Endometrial microvascular endothelial cells (primary cell): ENCODE measurements around the gene TBX1. TPM values are rescaled to one million over a fixed set of nuclear protein-coding genes. Genes with fewer than 3 reads are reported as not detected.
"Not testable (repeated sequence)": the region's sequence is repeated elsewhere in the genome, so short reads cannot be mapped to it uniquely, and the experiment has no call there.

Source experiments
- in situ Hi-C: cut with HindIII; loops from 2 replicates; pipeline ENCODE4 v1.10.0; 2017; ENCODE audit warnings: low sequenced_read_pairs, low pct_unique_long_range_greater_than_20kb; ENCODE audit errors: inconsistent ontology term
- total RNA-seq: library from RNA; depleted of rRNA; stranded (reverse); fragments of >200 nt; gene quantifications from one replicate; pipeline ENCODE4 v1.2.3, GENCODE V29; 2015; ENCODE audit errors: inconsistent ontology term

The TBX1 gene
- total RNA-seq, 1 donor from 2014 or later, result not detected

DNA sequence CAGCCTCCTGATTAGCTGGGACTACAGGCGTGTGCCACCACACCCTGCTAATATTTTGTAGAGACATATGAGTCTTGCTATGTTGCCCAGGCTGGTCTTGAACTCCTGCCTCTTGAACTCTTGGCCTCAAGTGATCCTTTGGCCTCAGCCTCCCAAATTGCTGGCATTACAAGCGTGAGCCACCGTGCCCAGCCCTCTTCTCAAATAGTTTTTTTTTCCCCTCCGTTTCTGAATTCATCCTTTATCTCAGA lies 11.8 kb downstream of the TBX1 start:
- in situ Hi-C loops, result loop anchor here (25.0 kb wide), 1 partner anchor 340 kb away; the partner anchor contains the start of genes RANBP1 and TRMT2A

DNA sequence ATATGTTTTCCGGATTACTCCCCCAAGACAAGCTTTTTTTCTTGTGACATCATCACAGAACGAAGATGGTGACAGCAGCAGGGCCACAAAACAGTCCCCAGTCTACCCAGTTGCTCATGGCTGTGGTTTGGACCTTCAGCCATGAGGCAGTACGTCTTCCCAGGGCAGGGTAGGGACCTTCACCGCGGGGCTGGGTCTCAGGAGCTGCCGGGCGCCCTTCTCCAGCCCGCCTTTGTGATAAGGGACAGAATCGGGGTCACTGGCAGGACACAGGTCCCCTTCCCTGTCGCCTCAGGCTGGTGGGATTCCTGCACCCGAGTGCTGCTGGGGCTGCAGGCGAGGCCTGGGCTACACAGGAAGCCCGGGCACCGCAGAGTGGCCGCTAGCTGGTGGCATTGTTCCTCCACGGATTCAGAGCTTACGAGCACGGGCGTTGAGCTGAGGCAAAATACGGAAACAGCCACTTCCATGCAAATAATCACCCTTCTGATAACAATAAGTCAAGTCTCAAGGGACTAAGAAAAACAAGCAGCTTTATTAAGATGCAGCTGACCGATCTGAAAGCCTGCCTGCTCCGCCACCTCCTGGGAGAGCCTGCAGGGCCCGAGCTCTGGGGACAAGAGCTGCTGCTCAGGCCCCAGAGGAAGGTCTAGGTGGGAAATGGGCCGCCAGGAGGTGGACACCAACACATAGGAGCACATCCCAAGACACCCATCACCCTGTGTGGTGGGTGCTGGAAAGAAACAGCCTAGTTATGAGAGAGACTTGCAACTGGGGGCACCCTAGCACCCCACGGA lies 12.3 kb downstream of the TBX1 start:
- in situ Hi-C loops, result loop anchor here (25.0 kb wide), 1 partner anchor 339 kb away; the partner anchor contains the start of genes RANBP1 and TRMT2A

DNA sequence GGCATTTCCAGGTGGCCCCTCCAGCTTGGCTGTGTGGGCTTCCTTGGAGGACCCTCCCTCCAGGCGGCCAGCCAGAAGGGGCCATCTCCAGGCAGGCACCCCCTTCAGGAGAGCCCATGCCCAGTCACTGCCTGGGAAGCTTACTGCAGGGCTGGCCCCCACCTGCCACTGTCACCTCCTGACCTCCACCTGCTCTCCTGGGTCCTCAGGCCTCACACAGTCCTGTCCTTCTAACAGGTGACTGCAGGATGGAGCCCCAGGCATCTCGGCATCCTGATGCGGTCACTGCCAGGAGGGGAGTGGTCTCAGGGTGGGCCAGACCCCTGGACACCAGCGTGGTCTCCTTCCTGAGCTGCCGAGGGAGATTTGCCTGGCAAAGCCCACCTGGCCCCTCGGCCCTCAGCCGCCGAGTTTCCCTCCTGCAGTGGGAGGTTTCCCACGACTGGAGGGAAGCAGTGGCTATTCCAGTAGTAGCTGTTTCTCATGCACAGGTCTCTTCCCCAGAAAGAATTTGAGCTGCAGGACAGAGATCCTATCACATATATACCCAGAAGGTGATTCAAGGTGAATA lies 13.0 kb downstream of the TBX1 start:
- in situ Hi-C loops, result loop anchor here (25.0 kb wide), 1 partner anchor 339 kb away; the partner anchor contains the start of genes RANBP1 and TRMT2A

DNA sequence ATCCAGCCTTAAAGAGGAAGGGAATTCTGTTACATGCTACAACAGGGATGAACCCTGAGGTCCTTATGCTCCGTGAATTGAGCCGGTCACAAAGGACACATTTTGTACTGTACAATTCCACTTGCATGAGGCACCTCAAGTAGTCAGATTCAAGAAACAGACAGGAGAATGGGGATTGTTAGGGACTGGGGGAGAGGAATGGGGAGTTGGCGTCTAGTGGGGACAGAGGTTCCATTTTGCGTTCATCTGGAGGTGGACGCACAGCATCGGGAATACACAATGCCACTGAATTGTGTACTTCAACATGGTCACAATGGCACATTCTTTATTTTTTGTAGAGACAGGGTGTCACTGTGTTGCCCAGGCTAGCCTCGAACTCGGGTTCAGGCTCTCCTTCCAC lies 14.1 kb downstream of the TBX1 start:
- in situ Hi-C loops, result loop anchor here (25.0 kb wide), 1 partner anchor 338 kb away; the partner anchor contains the start of genes RANBP1 and TRMT2A

DNA sequence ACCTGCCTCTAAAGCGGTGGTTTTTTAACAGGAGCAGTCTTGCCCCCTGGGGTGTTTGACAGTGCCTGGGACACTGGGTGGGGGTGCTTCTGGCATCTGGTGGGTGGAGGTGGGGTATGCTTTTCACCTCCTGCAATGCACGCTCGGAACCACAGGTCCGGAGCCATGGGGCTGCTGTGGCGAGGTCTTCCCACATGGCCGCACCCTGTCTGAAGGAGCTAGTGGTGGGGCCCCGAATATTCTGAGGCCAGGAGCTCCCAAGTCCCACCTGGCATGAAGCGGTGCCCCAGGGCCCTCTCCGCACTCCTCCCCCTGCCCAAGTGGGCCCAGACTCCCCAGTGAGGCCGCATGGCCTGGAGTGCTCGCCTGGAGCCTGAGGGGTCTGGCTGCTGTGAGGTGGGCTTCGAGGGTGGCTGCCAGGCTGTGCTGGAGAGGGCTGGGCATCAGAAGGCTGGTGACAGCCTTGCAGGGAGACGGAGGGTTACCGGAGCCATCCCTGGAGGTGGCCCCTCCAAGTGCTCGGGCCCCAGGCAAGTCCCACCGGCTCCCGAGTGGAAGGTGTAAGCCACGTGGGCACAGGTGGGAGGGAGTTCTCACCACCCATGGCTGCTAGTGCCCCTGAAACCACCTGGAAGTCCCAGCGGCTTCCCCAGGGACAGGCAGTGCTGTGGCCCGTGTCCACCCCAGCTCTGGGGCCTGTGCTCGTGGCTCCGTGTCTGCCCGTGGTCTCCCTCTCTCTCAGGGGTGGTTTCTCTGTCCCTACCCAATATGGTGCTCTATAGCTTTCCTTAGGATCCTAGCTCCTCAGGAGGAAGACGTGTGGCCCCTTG lies 15.1 kb downstream of the TBX1 start:
- in situ Hi-C loops, result no loop called here

DNA sequence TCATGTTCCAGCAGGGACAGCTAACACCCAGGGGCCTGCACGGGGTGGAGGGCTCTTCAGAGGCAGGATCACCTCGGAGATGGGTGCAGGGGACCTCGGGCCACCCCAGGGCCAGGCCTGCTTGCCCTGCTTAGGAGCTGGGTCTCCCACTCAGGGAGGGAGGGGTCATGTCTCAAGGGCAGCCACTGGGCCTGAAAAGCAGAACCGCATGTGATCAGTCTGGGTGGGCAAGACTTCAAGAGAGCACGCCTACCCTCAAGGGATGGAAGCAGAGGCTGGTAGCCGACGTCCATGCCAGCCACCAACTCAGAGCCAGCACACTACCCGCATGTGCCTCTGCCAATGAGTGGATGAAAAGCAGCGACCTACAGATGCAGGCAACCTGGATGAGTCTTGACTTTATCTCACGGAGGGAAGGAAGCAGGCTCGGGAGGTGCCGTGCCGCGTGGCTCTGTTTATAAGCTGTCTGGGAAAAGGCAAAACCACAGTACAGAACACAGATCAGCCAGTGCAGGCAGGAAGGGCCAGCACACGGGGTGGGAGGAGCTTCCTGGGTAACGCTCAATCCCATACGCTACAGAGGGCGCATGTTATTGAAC lies 16.0 kb downstream of the TBX1 start:
- in situ Hi-C loops, result no loop called here

DNA sequence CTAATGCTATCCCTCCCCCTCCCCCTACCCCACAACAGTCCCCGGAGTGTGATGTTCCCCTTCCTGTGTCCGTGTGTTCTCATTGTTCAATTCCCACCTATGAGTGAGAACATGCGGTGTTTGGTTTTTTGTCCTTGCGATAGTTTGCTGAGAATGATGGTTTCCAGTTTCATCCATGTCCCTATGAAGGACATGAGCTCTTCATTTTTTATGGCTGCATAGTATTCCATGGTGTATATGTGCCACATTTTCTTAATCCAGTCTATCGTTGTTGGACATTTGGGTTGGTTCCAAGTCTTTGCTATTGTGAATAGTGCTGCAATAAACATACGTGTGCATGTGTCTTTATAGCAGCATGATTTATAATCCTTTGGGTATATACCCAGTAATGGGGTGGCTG lies 16.6 kb downstream of the TBX1 start:
- in situ Hi-C loops, result not testable (repeated sequence)

DNA sequence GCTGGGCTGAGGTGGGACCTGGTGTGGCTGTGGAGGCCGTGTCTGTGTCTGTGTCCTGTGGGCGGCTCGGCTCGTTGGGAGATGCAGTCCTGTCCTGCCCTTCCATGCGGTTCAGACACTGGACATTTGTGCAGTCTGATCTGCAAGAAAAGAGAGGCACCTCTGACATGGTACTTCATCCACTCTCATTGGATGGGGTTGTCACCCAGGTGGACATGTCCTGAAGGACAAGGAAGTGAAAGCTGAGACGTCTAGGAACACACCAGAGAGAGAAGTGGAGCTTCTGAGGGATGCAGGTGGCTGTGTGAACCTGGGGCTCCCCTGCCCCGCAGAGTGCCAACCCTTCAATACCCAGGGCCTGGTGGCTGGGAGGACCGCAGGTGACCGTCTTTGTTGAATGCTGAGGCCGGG lies 18.4 kb downstream of the TBX1 start:
- in situ Hi-C loops, result no loop called here

DNA sequence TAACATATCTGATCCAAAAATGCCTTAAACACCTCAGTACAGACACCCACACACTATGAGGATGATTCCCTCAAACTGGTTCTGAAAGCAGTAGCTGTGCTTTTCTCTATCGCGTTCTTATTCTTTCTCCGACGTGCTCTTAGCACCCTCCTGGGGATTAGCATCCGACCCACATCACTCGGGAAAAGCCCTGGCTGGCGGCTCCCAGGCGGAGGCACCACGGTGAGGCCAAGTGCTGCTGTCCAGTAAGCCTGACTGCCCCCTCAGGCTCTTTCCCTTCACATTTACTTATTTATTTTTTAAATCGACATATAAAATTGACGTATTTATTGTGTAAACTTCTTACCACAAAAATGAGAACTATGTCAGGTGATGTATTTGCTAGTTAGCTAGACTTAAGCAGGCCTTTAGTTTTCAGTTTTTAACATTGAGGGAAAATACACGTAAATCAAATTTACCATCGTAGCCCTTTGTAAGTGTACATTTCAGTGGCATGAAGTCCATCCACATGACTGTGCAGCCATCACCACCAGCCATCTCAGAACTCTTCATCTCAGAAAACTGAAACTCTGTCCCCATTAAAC lies 19.2 kb downstream of the TBX1 start:
- in situ Hi-C loops, result no loop called here

DNA sequence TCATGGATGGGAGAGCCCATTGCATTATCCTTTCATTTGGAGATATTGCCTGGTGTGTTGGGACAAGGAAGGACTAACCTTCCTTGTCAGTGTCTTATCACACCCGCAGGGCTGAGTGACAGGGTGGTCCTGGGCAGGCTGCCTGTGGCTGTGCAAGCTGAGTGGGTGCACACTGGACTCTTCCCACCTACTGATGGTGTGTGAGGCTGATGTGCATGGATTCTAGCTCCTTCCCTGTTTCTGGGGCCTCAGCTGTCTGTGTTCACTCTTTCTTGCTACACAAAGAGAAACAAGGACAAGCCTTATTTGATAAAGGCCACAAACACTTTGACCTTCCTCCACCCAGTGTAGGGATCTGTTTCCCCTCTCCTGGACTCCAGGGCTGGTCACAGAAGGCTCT lies 22.0 kb downstream of the TBX1 start:
- in situ Hi-C loops, result no loop called here

DNA sequence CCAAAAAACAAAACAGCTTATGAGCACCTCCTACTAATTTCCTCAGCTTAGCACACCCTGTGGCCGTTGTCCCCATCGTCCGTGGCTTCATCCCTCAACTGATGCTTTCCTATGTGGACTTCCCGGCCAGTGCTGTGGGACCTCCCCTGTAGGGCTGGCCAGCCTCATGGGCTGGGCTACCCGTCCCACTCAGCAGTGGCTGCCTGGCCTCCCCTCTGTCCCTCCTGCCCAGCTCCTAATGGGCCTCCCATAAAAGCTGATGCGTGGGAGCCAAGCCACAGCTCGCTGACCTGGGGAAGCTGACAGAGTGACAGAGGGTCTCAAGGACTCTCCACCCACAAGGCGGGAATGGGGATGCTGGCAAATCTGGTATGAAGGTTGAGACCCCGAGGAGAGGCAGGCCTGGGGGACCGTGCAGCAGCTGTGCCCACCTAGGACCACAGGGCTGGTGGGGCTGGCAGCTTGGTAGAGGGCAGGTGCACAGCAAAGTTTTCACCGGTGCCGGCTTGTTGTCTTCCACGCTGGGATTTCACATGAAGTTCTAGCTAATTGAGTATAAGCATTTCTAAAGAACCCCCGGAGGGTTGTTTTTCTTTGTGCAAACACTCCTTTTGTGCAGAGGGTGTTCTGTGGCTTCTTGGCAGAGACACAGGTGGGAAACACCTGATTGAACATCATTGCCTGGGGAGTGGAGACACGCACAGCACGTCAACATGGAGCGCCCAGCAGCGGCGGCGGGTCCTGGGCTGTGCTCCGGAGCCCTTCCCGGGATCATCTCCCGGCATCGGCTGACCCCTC lies 23.2 kb downstream of the TBX1 start:
- in situ Hi-C loops, result no loop called here

DNA sequence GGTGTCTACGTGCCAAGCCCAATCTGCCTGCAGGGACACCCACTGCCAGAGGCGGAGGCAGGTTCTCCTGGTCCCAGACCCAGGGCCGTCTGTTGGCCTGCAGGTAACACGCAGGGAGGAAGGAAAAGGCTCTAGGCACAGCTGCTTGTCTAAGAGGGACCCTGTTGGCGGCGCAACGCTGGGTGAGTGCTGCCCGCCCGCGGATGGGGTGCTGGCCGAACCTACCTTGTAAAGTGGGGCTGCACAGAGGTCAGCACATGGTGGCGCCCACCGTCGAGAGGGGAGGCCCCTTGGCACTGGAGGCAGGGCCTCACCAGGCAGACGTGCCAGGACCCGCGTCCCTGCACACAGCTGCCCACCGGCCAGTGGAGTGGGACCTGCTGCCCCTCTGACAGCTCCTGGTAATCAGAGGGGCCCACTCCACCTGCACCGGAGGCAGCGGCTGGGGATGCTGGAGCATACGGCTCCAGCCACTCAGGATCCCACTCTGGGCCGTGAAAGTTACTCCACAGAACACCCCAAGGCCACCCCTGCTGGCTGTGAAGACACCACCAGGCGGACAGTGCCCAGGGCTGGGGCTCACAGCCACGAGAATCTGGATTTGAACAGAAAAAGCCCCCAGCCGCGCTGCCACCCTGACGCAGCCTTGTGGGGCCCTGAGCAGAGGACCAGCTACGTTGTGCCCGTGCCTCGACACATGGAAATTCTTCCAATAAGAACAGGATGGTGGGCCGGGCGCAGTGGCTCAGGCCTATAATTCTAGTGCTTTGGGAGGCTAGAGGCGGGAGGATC lies 24.0 kb downstream of the TBX1 start:
- in situ Hi-C loops, result no loop called here

DNA sequence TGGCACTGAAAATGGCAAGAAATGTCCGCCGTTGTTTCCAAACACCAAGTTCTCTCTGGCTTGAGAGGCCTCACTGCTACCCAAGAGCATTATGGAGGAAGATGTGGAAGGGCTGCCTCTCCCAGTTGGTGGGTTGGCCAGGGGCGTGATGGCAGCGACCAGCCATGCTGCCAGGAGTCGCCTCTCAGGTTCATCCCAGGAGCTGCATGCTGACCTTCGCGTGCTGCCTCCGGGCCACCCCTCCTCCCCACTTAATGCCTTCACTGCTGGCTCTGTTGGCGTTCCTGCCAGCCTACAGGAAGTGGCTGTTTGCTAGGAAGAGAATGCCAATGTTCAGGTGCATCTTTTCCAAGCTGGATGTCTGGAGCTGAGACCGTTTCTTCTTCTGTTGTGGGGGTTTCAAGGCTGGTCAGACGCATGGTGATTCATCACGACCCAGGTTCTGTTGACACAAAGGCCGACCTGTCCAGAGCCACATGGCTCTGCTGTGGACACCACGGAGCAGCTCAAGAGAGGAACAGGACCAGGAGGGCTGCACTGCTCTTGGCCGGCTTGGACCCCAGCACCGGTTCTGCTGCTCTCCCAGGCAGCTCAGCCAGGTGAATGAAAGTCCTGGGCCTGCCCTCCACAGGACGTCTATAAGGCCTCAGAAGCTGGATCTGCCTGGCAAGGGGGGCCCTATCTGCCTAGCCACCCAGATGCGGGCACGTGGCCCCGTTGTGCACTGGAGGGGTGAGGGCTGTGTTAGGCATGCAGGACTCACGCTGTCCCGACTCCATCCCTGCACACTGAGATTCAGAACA lies 25.1 kb downstream of the TBX1 start:
- in situ Hi-C loops, result no loop called here

DNA sequence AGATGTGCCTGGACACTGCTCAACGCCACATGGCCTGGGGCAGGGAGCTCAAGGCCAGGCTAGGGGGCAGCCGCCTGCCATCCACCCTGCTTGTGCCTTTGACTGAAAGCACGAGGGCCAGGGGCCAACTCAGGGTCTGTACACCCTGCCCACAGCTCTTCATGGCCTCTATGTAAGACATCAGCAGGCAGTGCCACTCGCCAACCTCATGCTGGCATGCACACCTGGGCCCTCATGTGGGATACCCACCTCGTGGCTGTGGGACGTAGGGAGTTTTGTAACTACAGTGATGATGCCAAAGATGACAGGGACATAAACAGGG lies 25.6 kb downstream of the TBX1 start:
- in situ Hi-C loops, result no loop called here

DNA sequence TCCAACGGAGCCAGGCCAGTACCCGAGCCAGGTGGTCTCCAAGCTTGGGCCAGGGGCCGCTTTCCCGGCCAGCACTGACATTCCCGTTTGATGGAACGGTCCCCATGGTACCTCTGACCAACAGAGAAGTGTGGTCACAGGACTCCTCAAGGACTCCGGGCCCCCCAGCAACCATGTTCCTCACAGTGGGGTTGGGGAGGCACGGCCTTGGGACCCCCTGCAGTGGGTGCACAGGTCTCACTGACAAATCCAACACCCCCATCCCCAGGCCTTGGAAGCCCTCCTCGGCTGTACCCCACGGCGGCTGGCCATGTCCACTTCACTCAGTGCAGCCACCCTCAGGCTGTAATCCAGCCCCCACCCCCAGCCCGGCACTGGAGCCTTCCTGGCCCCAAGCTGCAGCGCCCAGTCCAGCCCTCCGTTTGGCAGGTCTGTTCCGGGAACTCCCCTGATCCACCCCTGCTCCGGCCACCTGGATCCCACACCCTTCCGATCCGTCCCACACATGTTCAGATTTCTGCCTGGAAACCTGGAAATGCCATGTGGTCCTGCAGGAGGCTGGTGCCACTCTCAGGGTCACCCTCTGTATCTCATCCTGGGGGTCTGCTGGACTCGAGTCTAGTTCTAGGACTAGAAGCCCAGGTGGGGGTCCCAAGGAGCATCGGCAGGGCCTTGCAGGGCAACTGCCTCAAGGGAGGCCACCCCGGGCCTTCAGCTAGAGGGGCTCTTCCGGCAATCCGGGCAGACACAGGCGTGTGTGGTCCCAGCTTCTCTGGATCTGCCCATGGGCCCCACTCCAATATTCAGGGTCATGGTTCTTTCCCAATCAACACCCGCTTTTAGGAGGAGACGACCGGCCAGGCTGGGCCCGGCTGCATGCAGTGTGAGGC lies 26.6 kb downstream of the TBX1 start:
- in situ Hi-C loops, result no loop called here

DNA sequence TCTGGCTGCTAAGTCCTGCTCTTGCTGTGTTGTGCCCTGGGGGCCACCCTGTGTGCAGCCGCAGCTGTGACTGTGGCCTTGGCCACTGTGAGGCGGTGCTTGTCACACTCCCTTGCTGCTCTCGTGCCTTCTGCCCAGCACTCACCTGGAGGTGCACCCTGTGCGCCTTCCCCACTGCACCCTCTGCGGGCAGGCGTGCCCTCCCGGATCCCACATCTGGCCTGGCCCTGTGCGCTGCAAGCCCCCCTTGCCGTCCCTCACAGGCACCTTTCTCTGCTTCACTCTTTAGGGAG lies 27.2 kb downstream of the TBX1 start:
- in situ Hi-C loops, result no loop called here
